GM19463 (cell line): ENCODE data around the gene ANHX.
"Not testable (repeated sequence)": the region's sequence is repeated elsewhere in the genome, so short reads cannot be mapped to it uniquely, and the experiment has no call there.

Experiments
- ATAC-seq: cut with Tn5 transposase; IDR thresholded peaks from one replicate; pipeline ENCODE4 v1.9.1; 2021; ENCODE audit warnings: mild to moderate bottlenecking, moderate library complexity; ENCODE audit not compliant: unreplicated experiment

The ANHX gene

DNA sequence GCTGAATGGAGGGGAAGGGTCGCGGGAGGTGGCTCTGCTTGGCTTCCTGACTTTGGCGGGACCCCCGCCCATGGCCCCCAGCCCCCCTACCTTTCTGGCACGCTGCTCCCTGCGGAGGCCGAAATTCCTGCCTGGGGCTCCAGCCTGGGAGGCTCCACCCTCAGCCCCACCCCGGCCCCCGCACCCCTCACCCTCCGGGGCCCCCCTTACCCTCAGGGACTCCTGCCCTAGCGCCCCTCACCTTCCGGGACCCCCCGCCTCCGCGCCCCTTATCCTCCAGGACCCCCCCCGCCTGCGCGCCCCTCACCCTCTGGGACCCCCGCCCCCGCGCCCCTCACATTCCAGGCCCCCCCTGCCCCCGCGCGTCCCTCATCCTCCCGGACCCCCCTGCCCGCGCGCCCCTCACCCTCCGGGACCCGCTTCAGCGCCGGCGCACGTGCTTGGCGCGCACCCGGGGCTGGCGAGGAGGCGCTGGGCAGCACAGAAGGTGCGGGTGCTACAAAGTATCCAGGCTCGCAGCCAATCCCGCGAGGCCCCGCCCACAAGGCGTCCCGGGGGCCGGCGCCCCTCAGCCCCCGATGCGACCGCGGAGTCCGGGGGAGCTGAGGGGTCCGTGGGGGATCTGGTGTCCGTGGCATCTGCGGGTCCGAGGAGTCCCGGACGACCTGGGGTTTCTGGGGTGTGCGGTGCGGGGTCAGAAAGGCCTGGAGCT is at the start of gene ANHX:
ANHX (minus strand) TSS at position 477 of the 712 bp plus-strand sequence. CDS start 1,521 bp downstream, outside the sequence.
- no peak for ATAC-seq

DNA sequence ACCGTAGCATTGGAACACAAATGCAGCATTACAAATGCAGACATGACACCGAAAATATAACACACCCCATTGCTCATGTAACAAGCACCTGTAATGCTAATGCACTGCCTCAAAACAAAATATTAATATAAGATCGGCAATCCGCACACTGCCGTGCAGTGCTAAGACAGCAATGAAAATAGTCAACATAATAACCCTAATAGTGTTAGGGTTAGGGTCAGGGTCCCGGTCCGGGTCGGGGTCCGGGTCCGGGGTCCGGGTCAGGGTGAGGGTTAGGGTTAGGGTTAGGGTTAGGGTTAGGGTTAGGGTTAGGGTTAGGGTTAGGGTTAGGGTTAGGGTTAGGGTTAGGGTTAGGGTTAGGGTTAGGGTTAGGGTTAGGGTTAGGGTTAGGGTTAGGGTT is 29.0 kb upstream of the ANHX start:
- ATAC-seq = not testable (repeated sequence)

DNA sequence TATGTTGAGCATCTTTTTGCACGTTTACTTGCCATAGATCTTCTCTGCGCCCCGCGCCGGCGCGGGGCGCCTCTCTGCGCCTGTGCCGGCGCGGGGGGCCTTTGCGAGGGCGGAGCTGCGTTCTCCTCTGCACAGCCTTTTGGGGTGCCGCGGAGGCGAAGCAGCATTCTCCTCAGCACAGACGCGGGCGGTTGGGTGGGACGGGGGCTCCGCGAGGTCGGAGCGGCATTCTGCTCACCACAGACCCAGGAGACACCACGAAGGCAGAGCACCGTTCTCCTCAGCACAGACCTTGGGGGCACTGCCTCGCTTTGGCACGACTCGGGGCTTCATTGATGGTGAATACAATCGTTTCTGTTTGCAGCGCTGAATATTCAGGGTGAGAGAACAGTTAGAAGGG is 28.5 kb upstream of the ANHX start:
- no peak for ATAC-seq

DNA sequence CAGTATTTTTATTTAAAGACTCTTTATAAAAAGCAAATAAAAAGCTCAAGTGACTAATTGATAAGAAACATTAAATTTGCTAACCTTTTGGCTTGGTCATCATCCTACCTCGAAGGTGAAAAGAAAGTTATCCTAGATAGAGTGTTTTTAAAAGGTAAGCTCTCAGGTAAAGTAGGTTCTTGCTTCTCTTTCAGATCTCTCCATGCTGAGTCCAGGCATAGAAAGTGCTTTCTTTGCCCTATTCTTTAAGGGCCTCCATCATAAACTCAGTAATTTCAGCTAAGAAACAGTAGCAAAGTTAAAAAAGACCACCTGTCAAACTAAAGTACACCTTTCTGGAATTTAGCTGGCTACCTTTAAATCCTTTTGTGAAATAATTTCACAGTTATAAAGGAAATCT is 20.6 kb upstream of the ANHX start:
- no peak for ATAC-seq

DNA sequence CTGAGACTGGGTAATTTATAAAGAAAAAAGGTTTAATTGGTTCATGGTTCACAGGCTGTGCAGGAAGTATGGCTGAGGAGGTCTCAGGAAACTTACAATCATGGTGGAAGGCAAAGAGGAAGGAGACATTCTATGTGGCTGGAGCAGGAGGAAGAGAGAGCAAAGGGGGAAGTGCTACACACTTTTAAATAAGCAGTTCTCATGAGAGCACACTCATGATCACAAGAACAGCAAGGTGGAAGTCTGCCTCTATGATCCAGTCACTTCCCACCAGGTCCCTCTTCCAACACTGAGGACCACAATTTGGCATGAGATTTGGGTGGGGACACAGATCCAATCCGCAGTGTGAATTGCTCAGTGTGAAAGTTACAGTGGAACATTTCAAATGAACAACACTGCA is 20.2 kb upstream of the ANHX start:
- ATAC-seq = not testable (repeated sequence)

DNA sequence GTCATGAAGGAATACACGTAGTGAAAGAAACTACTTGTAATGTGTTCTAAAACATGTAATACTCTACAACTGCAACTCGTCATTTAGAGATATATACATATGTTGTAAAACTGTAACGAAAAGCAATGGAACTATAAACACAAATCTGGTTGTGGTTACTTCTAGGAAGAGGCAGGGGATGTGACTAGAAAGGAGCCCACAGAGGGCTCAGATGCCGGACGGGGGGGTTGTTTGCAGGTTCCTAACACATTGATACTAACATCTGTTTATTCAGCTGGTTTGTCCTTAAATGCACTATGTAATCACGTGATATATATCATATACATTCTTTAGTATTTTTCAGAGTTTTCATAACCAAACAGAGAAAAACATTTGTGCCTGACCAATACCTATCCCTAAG is 16.1 kb upstream of the ANHX start:
- ATAC-seq = no peak

DNA sequence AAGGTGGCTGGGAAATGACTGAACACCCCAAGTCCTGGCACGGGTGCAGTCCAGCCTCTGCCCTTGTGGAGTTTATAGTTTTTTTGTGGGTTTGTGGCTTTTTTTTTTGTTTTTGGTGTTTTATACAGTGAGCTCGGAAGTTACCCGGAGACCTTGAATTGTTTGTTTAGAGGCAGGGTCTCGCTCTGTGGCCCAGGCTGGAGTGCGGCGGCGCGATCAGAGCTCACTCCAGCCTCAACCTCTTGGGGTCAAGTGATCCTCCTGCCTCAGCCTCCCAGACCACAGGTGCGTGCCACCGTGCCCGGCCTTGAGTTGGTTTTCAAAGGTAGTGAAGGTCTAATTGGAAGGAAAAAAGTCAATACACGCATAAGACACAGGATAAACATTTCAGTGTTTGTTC is 879 bp upstream of the ANHX start:
- no peak for ATAC-seq

DNA sequence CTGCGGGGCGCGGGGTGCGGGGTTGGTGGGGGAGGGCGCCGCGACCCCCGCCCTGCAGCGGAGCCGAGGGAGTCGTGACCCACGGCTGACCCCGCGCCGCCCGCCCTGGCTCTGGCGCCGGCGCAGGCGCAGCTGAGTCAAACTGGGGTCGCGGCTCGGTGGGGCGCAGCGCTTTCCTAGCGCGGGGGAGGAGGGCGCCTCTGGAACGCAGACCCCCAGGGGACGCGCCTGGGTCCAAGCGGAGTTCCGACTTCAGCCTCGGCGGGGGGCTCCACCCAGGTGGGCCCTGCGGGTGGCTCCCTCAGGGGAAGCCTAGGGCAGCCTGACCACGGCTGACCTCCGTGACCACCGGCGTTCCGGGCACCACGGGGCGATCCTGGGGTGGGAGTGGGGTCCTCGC is 467 bp upstream of the ANHX start:
- no peak for ATAC-seq

DNA sequence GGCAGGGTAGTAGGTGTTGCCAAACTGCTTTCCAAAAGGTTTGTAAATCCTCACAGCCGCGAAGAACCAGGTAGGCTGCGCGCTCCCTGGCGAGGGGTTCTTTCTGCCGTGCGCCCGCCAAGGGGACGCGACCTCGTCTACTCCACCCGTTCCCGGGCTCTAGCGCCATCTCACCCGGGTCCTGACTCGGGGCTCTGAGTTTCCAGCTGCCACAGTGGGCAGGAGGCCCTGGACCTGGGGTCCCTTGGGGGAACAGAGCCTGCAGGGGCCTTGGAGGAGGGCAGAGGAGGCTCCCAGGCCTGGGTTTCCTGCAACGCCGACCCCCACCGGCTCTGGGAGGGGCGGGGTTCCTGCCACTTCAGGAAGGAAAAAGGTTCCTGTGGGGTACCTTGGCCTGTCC is 706 bp downstream of the ANHX start:
- no peak for ATAC-seq

DNA sequence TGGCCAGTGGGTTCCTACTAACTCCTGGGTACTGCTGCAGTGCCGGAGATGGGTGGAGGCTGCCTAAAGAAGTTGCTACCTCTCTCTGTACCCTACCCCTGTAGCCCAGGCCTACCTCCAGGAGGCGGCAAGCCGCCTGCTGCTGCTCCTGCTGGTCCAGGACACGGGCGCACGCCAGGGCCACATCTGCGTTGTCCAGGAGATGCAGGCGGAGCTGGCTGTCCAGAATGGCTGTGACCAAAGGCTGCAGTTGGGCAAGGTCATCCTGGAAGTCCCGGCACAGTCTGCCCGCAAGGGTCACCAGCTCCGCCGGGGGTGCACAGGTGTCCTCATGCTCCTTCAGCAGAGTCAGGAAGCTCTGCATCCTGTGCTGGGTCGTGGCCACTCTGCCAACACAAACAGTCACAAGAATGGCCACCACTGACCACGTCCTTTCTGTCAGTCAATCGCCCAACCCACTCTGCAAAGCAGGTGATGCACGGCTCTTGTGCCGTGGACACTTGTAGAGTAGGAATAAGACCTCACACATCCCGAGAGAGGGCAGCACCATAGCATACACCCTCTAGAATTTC is 1.6 kb downstream of the ANHX start:
- no peak for ATAC-seq

DNA sequence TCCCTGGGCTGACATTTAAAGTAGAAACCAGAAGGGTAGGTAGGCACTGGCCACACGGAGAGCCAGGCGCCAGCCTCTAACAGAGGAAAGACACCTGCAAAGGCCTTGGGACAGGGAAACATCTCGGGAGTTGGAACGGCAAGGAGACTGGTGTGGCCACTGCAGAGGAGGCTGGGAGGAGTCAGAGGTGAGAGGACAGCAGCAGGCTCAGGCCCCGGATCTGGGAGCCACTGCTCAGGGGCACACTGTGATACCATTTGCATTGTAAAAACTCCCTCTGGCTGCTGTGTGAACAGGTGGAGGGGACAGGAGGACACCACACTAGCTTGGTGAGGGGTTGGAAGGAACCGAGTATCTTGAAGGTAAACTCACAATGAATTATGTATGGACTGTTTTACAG is 2.7 kb downstream of the ANHX start:
- no peak for ATAC-seq

DNA sequence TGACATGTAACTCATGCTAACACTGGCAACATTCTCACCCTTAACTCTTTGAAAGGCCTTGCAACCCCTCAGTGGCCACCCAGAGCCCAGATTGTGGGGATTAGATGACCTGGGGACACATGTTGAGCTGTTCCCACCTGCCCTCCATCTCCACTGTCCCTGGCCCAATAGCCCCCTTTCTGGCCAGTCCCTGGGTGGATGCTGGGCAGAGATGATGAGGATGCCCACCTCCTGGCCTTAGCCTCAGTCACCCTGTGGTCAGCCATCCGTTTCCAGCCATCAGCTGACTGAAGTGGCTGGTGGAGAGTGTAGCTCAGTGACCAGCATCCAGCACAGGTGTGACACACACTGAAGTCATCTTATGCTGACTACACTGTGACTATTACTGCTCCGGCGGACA is 4.7 kb downstream of the ANHX start:
- no peak for ATAC-seq

DNA sequence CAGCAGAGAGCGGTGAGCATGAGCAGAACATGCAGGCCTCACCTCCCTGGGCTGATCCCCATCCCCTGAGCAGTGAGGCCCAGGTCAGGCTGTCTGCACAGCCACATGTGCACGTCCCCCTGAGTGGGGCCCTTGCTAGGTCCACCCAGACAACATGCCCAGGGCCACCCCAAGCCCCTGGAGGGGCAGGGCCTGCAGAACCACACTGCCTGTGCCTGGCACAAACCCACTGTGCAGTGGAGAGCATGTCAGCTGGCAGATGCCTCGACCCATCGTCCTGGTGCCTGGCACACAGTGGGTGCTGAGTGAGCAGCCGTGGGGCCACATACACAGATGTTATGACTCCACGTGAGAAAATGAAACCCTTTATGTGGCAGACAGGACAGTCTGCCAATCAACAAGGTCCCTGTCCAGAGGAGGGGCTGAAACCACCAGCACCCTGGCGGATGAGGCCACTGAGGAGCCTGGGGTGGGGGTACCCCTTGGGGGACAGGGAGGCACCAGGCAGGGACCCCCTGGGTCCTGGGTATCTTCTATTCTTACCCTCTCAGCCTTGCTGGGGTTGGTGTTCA is 8.3 kb downstream of the ANHX start:
- no peak for ATAC-seq

DNA sequence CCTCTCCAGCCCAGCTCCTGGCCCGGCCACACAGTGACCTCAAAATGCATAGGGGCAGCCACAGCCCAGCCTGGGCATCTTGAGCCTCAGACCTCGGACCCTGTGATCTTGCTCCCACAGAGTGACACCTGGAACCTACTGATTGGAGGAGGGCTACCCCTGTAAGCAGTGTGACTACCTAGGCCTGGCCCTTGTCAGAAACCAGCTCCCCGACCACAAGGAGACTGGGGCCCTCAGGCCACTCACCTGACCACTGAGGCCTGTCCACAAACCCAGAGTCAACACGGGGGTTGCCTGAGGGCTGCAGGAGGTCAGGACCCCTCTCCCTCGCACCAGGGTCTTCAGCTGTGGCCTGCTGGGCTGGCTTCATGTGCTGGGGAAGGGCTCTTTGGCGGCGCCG is 9.0 kb downstream of the ANHX start:
- ATAC-seq = no peak

DNA sequence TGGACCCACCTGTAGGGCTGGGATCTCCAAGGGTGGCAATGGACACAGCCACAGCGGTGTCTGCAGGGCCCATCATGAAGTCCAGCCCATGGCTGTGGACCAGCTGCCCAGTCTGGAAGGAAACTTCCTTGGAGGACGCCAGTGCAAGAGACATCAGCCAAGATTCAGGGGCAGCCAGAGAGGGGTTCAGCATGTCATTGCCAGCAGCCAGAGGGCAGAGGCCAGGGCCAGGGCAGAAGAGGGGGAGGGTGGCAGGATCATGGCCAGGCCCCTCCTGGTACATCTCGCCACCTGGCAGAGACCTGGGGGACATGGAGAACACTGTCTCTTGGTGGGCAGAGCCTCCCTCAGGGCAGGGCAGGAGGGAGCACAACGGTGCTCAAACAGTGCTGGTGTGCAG is 10.2 kb downstream of the ANHX start:
- ATAC-seq = no peak

DNA sequence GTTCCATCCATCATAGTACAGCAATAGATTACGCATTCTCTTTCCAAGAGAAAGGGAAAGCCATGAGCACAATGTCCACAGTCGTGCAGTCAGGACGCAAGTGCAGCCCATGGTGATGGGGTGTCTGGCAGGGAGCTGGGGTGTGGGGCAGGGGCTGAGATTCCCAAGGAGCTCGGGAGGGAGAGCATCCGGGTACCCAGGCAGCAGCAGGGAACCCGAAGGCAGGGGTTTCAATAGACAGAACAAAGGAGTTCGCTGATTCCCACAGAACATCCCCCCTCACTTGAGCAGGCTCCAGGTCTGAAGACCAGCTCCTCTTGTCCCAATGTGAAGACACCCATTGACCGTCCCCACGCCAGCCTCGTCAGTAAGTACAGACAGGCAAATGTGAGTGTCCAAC is 13.5 kb downstream of the ANHX start:
- ATAC-seq = no peak

DNA sequence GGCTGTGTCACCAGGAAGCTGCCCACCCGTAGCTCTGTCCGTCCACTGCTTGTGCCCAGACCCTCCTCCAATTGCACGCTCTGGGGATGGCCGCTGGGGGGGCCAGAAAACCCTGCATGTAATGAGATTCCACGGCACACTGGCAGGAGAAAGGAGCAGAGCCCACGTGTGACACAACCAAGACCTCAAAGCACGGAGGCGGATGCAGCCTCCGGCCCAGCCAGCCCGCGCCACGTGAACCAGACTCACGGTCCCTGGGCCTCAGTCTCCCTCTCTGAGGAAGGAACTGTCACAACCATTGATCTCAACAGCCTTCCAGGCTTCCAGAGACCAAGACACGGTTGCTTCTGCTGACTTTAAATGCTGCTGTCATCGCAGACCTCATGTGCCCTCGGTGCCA is 14.4 kb downstream of the ANHX start:
- ATAC-seq = no peak

DNA sequence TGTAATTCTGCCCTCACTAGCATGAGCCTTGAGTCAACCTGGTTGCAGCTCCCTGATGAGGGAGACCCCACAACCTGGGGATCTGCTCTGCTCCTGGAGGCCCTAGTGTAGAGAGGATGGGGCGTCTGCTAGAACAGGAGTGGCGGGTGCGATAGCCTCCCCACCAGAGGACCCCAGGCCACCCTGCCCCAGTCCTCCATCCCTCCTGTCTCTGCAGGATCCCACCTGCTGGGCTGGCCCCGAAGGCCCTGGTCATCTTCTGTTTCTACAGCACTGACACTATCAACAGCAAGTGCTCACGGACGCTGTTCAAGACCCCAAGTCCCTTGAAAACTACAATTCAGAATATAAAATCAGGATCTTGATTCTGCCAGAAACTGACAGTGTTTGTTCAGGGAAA is 15.2 kb downstream of the ANHX start:
- ATAC-seq = no peak

DNA sequence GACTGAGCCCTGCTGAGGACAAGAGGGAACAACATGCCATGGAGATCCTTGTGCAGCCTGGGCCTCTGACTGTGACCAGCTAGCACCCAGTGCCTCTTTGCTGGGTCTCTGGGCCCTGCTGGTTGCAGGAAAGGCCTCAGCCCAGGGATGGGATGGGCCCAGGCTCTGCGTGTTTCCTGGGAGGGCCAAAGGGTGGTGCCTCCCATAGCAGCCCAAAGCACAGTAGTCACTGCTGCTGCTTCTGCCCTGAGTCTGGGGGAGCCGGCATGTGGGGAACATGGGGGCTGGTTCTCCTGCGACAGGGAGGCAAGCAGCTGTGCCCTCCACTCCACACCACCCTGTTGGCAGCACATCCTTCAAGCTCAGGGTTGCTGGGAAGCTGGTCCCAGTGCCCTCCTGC is 18.5 kb downstream of the ANHX start:
- ATAC-seq = no peak

DNA sequence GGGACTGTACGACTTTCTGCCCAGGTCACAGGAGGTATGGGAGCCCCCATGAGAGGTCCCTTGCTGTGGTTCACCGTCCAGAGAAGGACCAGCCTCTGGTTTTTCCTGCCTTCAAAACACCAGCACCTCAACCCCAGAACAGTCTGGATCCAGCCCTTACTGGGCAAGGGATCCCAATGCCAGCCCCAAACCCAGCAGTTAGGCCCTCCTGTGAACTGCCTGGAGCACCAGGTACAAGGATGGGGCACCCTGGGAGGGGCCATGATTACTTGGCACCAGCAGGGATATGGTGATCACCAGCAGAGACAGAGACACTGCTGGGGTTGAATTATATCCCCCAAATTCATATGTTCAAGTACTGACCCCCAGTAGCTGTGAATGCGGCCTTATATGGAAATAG is 20.0 kb downstream of the ANHX start:
- ATAC-seq = no peak

DNA sequence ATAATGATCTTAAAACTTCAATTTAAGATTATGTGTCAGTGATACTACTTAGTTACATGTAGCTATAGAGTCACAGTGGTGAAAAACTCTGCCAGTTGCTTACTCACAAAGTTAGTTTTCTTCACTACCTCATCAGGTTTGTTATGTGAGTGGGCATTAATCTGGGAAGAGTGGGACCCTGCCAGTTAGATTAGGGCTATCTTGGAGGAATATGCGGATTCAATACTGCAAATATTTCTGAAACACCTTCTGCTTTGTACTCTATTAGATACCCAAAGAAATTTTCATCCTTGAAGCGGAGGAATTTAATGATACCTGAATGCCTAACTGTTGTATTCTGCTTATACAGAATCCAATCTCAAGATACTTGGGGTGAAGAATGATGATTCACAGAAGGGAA is 29.3 kb downstream of the ANHX start:
- ATAC-seq = no peak

DNA sequence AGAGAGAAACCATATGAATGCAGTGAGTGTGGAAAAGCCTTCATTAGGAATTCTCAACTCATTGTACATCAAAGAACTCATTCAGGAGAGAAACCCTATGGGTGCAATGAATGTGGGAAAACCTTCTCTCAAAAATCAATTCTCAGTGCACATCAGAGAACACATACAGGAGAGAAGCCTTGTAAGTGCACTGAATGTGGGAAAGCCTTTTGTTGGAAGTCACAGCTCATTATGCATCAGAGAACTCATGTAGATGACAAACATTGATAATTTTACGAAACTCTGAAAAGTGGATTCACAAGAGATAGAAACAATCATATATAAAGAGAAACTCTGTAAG is 31.4 kb downstream of the ANHX start:
- ATAC-seq = no peak
